22Rv1 (cell line): Measurements from ENCODE around the gene IZUMO4.
"Not testable (repeated sequence)": the region's sequence is repeated elsewhere in the genome, so short reads cannot be mapped to it uniquely, and the experiment has no call there.

Source experiments
- H3K27ac ChIP-seq: fragments of 450-650 bp; 2 replicates; pipeline ENCODE4 v1.5.1; 2017
- CTCF ChIP-seq: fragments of 450-650 bp; IDR thresholded peaks from 2 replicates; pipeline ENCODE4 v1.5.1; 2017; ENCODE audit warnings: mild to moderate bottlenecking
- ZFX ChIP-seq: fragments of 450-650 bp; IDR thresholded peaks from 2 replicates; pipeline ENCODE4 v1.6.1; 2017; ENCODE audit warnings: antibody characterized with exemption, borderline replicate concordance

IZUMO4 gene

GRCh38 chr19:2121416-2122051 is 24.8 kb downstream of the IZUMO4 start:
- no peak for TF ChIP-seq CTCF
- TF ChIP-seq ZFX, result no peak
- no peak overlapping the region for H3K27ac ChIP-seq

GRCh38 chr19:2122251-2122650 is 25.5 kb downstream of the IZUMO4 start:
- H3K27ac ChIP-seq, result no peak overlapping the region
- TF ChIP-seq CTCF (no peak), ZFX (no peak)

GRCh38 chr19:2122982-2123381 is 26.3 kb downstream of the IZUMO4 start:
- TF ChIP-seq ZFX, result no peak
- TF ChIP-seq CTCF, result no peak
- H3K27ac ChIP-seq, result no peak overlapping the region

- H3K27ac ChIP-seq, result no peak overlapping the region
- TF ChIP-seq ZFX, result no peak
- TF ChIP-seq CTCF, result no peak
These were observed 27.1 kb downstream of the IZUMO4 start for GRCh38 chr19:2123682-2124387.

GRCh38 chr19:2126879-2127518 is 30.3 kb downstream of the IZUMO4 start:
- H3K27ac ChIP-seq, result no peak overlapping the region
- TF ChIP-seq ZFX, result no peak
- TF ChIP-seq CTCF, result no peak

- TF ChIP-seq CTCF (no peak), ZFX (no peak)
- no peak overlapping the region for H3K27ac ChIP-seq
These were observed 31.0 kb downstream of the IZUMO4 start for GRCh38 chr19:2127758-2128157.

GRCh38 chr19:2128252-2128651 is 31.5 kb downstream of the IZUMO4 start:
- not testable (repeated sequence) for H3K27ac ChIP-seq
